AG04450 (cell line): Measurements from ENCODE around the gene HOPX. TPM values are rescaled to one million over a fixed set of nuclear protein-coding genes. Genes with fewer than 3 reads are reported as not detected.

Source experiments
- CTCF ChIA-PET: fragments of 300-600, 350-600 bp; formaldehyde crosslinking; extraction: SDS; loops from one replicate; lab custom pipeline; 2022; ENCODE audit warnings: antibody characterized with exemption, inconsistent platforms; lab: Charles Lee
- POLR2A ChIA-PET: fragments of 350-600 bp; formaldehyde crosslinking; extraction: SDS; loops from one replicate; lab custom pipeline; 2021; ENCODE audit warnings: antibody characterized with exemption, inconsistent platforms; lab: Yijun Ruan, JAX
- DNase-seq: peaks from one replicate; pipeline ENCODE4 v3.0.0-alpha.2; 2011; ENCODE audit warnings: low read depth, low spot score
- H3K27ac ChIP-seq: one replicate; pipeline ENCODE4 v1.5.1; 2012; ENCODE audit warnings: low read depth, low read length, control low read depth
- H3K27me3 ChIP-seq: one replicate; pipeline ENCODE4 v1.6.0; 2012; ENCODE audit warnings: low read length; ENCODE audit not compliant: control insufficient read depth, insufficient read depth
- H3K4me3 ChIP-seq: 2 replicates; pipeline ENCODE4 v1.5.1; 2011; ENCODE audit warnings: mild to moderate bottlenecking, low read depth, low read length, control low read depth
- H3K9me3 ChIP-seq: 2 replicates; pipeline ENCODE4 v1.5.1; 2012; ENCODE audit warnings: low read length; ENCODE audit not compliant: control insufficient read depth, insufficient read depth
- CTCF ChIP-seq: IDR thresholded peaks from 2 replicates; pipeline ENCODE4 v1.5.1; 2011; ENCODE audit warnings: low read depth, low read length, control low read depth, inconsistent platforms
- polyA plus RNA-seq: library from polyadenylated mRNA; depleted of rRNA; stranded (reverse); fragments of >200 nt; gene quantifications from 2 replicates; pipeline ENCODE4 v1.2.3, GENCODE V29; 2011

Gene HOPX
- polyA plus RNA-seq, 1 experiment, result 2.9 TPM

- Histone ChIP-seq H3K27me3 (peaks cover 22% of the 10 kb centered on the region), H3K9me3 (no peaks in the 10 kb centered on the region), H3K27ac (no peak overlapping the region), H3K4me3 (no peak overlapping the region)
- DNase-seq, result no peak
- CTCF ChIA-PET, result interaction anchor here (1.1 to 1.3 kb wide), 2 partner anchors 109 to 146 kb away, joined by 4 read pairs; no protein-coding TSS in a partner anchor
- no peak for TF ChIP-seq CTCF
- POLR2A ChIA-PET, result no interaction called here
These were observed 27.4 kb downstream of the HOPX start for GRCh38 chr4:56653461-56654237.

DNA sequence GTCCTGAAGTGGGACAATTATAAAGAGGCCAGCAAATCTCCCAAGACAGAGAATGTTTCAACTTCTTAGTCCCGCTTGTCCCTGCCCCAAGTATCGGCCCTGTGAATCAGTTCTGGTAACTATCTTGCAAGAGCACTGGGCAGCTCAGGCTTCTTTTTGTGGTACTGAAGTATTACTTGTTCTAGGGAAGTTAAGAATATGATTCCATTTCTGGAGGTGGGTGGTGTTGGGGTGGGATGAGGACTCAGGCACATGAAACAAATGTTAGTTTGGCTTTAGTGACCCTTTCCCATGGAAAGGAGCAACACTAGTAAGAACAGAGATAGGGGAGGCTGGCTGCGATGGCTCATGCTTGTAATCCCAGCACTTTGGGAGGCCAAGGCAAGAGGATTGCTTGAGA is 28.9 kb downstream of the HOPX start:
- CTCF ChIA-PET, result interaction anchor here (2.6 kb wide), 1 partner anchor 11 kb away, joined by 12 read pairs; no protein-coding TSS in a partner anchor
- no peak for TF ChIP-seq CTCF

GRCh38 chr4:56651056-56651350 is 30.1 kb downstream of the HOPX start:
- POLR2A ChIA-PET, result no interaction called here
- peaks cover 4% of the 10 kb centered on the region for H3K27me3 ChIP-seq
- no peak overlapping the region for H3K4me3 ChIP-seq
- no peak for DNase-seq
- no peak for TF ChIP-seq CTCF
- no peak overlapping the region for H3K27ac ChIP-seq
- no peaks in the 10 kb centered on the region; the same call in 1 of the 2 replicates for H3K9me3 ChIP-seq
- CTCF ChIA-PET, result interaction anchor here (1.4 to 2.6 kb wide), 4 partner anchors 9 to 149 kb away, joined by 4 to 12 read pairs (median 4); no protein-coding TSS in a partner anchor

More for the DNA sequence above, 28.9 kb downstream of the HOPX start:
- POLR2A ChIA-PET, result no interaction called here
- Histone ChIP-seq H3K4me3 (no peak overlapping the region), H3K27ac (no peak overlapping the region), H3K9me3 (no peaks in the 10 kb centered on the region), H3K27me3 (peaks cover 16% of the 10 kb centered on the region)
- DNase-seq, result no peak

DNA sequence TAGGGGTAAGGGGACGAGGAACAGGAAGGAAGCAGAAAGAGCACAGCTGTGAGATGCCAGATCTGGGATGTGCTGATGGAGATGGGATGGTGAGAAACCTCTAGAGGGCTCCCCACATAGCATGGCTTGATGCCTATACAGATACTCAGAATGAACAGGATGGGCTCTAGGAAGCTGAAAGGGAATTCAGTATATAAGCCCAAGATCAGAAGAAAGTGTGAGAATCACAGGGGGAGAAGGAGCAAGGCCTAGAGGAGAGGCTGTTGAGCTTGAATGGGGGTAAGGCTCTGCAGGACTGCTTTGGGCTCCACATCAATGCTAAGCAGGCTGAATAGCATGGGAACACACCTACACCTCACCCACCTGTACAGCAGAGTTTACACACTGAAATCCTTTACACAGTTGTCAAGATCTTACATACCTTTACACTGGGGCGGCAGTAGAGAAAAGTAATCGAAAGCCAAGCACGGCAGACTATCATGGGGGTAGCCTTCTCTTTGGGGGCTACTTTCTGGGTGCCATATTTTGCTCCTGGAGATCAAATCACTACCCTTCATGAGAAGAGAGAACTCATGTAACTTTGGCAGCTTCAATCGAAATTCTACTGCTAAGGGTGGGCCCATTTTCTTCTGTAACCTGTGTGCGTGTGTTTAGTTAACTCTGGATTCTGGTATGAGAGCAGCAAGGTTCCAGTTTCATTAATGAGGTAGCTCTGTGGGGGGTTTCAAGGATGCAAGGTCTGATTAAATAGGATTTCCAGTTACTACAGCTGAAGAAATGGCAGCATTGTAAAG is 30.6 kb downstream of the HOPX start:
- 0 out of 2 replicates have a peak, but pooled peaks have one; percentile 6 for TF ChIP-seq CTCF
- POLR2A ChIA-PET, result interaction anchor here (0.5 kb wide), 1 partner anchor 177 kb away, joined by 3 read pairs; no protein-coding TSS in a partner anchor
- H3K9me3 ChIP-seq, result no peaks in the 10 kb centered on the region; the same call in 1 of the 2 replicates

More for the DNA sequence above, 30.6 kb downstream of the HOPX start:
- Histone ChIP-seq H3K4me3 (no peak overlapping the region), H3K27me3 (peaks cover 3% of the 10 kb centered on the region), H3K27ac (no peak overlapping the region)
- CTCF ChIA-PET, result interaction anchor here (1.2 to 2.6 kb wide), 5 partner anchors 9 to 149 kb away, joined by 3 to 12 read pairs (median 4); no protein-coding TSS in a partner anchor
- no peak for DNase-seq
